GM19023 (cell line): ENCODE measurements around the gene NCDN.

Experiments used
- ATAC-seq: cut with Tn5 transposase; IDR thresholded peaks from one replicate; pipeline ENCODE4 v1.9.1; 2021; ENCODE audit warnings: mild to moderate bottlenecking, moderate library complexity; ENCODE audit not compliant: unreplicated experiment

Gene NCDN, protein sequence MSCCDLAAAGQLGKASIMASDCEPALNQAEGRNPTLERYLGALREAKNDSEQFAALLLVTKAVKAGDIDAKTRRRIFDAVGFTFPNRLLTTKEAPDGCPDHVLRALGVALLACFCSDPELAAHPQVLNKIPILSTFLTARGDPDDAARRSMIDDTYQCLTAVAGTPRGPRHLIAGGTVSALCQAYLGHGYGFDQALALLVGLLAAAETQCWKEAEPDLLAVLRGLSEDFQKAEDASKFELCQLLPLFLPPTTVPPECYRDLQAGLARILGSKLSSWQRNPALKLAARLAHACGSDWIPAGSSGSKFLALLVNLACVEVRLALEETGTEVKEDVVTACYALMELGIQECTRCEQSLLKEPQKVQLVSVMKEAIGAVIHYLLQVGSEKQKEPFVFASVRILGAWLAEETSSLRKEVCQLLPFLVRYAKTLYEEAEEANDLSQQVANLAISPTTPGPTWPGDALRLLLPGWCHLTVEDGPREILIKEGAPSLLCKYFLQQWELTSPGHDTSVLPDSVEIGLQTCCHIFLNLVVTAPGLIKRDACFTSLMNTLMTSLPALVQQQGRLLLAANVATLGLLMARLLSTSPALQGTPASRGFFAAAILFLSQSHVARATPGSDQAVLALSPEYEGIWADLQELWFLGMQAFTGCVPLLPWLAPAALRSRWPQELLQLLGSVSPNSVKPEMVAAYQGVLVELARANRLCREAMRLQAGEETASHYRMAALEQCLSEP

DNA sequence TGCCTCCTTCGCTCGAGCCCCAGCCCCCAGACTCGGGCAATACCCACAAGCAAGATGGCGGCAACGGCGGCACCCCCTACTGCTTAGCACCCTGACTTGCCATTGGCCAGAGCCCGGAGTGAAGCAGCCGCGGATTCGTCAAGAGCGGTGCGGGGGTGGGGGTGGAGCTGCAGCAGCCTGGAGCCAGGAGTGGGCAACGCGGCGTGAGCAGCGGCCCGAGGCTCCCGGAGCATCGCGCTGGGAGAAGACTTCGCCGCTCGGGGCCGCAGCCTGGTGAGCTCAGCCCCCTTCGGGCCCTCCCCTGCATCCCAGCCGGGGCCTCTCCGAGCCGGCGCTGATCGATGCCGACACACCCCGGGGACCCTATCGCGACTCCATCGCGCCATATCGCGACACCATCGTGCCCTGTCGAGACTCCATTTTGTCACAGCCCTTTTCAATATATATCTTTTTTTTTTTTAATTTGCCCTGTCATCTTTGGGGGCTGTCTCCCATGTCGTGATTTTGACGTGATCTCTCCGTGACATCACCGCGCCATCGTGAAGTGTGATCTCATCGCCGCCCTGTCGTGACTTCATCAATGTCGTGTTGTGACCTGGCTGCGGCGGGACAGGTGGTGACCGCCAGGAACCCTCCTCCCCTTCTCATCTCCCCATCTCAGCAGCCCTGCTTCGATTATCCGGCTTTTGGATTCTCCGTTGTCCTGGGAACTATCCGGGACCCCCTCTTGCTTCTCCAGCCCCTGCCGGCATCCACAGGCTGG, at the start of gene NCDN:
Gene NCDN (plus strand): TSS at position 189 of the 763 bp plus-strand sequence. CDS start 392 bp downstream, at position 581.
- ATAC-seq = peak; percentile 86

GRCh38 chr1:35507947-35508346, 49.7 kb upstream of the NCDN start:
- ATAC-seq = no peak

GRCh38 chr1:35509558-35509957, 48.0 kb upstream of the NCDN start:
- ATAC-seq = no peak

DNA sequence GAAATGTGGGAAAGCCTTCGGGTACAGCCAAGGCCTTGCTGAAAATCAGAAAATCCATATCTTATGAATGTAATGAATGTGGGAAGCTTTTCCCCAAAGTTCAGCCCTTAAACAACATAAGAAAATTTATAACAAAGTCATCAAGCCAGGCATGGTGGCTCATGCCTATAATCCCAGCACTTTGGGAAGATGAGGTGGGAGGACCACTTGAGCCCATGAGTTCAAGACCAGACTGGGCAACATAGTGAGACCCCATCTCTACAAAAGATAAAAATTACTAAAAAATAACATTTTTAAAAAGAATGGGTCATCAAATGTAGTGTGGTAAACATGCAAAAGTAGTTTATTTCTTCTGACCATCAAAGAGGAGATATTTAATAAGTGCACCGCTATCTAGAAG, 46.3 kb upstream of the NCDN start:
- ATAC-seq = no peak

DNA sequence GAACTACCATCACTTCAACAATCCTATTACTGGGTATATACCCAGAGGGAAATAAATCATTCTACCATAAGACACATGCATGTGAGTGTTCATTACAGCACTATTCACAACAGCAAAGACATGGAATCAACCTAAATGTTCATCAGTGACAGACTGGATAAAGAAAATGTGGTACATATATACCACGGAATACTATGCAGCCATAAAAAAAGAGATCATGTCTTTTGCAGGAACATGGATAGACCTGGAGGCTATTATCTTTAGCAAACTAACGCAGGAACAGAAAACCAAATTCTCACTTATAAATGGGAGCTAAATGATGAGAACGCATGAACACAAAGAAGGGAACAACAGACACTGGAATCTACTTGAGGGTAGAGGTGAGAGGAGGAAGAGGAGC, 39.4 kb upstream of the NCDN start:
- no peak for ATAC-seq

DNA sequence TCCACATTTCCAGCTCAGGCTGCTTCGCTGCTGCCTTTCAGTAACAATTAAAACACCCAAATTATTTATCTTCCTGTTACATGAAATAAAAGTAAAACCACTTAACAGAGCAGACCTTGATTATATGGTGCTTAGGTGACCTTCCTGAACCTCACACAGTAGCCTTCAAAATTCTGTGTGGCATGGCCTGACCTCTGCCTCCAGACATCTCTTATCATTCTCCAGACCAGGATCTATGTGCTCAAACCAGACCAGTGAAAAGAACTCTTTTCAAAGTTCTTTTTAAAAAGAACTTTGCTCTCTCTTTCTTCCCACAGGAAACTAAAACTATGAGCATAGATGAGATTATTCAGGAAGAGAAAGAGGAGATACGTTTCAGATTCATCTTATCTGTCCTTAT, 38.2 kb upstream of the NCDN start:
- ATAC-seq = no peak

GRCh38 chr1:35524106-35524505, 33.5 kb upstream of the NCDN start:
- ATAC-seq = no peak

DNA sequence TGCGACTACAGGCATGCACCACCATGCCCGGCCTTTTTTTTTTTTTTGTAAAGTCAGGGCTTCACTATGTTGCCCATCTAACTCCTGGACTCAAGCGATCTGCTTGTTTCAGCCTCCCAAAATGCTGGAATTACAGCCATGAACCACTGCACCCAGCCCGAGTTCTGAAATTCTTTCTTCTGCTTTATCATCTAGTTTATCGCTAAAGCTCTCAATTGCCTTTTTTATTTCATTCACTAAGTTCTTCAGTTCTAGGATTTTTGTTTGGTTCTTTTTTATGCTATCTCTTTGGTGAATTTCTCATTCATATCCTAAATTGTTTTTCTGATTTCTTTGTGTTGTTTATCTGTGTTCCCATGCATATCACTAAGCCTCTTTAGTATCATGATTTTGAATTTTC, 27.4 kb upstream of the NCDN start:
- no peak for ATAC-seq

- no peak for ATAC-seq
Observed at GRCh38 chr1:35530946-35531345, 26.7 kb upstream of the NCDN start.

DNA sequence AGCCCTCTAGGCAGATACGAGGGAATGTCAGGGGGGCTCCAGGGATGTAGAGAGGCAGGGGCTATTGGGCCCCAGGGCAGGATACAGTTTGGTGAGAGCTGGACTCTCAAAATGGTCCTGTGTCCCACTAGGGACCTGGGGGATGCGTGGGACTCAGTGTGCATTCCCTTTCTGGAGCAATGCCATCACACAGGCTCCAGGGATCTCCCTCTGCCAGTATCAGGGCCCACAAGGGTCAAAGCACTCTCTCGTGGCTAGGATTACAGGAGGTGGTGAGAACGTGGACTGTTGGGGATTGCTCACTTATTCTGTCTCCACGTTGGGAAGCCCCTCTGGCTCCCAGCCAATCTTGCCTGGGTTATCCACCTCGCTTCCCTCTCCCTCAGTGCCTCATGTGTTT, 26.2 kb upstream of the NCDN start:
- no peak for ATAC-seq

- no peak for ATAC-seq
Observed at GRCh38 chr1:35532497-35533223, 24.9 kb upstream of the NCDN start.

- no peak for ATAC-seq
Observed at GRCh38 chr1:35533586-35533985, 24.0 kb upstream of the NCDN start.

DNA sequence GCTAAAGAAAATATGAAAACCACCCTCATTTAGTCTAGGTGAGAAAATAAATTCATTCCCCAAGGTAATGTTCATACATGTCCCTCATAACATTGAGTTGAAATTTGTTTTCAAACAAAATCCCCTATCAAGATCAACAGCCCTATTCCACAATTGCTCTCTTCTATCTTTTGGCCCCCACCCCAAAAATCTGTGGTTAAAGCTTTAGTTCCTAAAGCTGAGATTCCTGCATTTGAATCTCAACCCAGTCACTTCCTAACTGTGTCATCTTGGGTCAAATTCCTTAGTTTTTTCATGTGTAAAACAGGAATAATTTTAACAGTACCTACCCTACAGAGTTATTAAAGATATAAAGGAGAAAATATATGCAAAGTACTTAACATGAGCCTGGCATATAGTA, 22.4 kb upstream of the NCDN start:
- ATAC-seq = no peak

DNA sequence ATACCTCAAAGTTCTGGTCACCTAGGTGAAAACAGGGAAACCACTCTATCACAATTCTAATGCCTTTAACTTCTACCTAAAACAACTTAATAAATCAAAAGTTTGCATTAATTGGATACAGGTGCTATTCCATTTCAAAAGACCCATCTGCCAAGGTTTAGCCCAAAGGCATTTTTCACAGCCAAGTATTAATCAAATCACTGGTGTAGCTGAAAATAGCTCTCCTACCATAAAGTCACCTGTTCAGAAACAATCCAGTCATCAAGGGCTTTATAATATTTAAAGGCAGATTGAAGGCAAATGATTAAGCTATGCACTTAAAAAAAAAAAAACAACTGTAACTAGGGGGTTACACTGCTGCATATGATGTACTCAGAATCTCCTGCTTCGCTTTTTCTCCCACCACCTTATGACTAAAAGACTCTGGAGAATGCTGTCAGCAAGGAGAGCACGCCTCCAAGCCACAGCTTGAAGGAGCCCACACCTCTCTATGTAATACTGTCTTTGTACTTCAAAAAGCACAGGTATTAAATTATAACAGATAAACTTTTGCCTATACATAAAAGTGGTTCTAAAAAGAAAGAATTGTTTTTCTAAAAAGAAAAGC, 20.9 kb upstream of the NCDN start:
- no peak for ATAC-seq

DNA sequence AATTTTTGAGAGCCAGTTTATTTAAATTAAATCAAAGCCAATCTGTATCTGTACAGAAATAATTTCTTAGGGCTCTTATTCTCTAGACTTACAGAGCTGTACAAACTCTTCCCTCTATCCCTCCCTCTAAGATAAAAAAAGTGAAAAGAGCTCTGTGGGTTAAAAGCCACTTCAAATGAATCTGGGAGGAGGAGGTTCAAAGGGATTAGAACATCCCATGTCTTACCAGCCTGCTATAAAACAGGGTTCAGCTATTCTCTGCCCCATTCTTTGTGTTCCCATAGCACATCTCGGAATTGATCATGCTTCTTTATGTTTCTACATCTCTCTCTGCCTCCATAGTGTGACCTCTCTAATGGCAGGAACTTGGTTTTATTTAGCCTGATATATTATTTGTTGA, 19.8 kb upstream of the NCDN start:
- no peak for ATAC-seq

- ATAC-seq = no peak
Observed at GRCh38 chr1:35539073-35539823, 18.4 kb upstream of the NCDN start.

DNA sequence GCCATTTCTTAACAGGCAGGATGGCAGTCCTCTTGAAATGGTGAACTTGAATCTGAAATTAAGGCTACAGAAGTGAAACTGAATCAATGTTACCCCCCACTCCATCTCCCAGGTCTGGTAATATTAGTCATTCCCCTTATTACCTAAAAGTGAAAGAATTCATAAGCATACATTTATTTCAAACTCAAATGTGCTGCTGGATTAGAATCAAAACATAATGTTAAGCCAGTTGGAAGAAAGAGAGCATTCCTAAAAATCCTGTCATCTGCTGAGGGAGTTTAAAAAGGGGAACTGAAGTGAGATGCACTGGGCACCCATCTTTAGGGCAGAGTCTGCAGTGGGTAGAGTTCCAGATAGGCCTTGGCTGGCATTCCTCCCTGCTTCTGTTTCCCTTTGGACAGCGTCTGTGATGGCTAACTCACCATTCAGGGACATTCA, 17.8 kb upstream of the NCDN start:
- ATAC-seq = no peak

GRCh38 chr1:35544976-35545375, 12.6 kb upstream of the NCDN start:
- ATAC-seq = no peak

GRCh38 chr1:35546614-35547013, 11.0 kb upstream of the NCDN start:
- ATAC-seq = no peak

- ATAC-seq = no peak
Observed at GRCh38 chr1:35553851-35554250, 3.7 kb upstream of the NCDN start.
